H1 (cell line): ENCODE results near the gene NXF3. TPM values are rescaled to one million over a fixed set of nuclear protein-coding genes. Genes with fewer than 3 reads are reported as not detected.

Source experiments
- CTCF ChIA-PET: fragments of 300-600 bp; sonication (Branson Sonifier 250); formaldehyde crosslinking; loops from one replicate; lab custom pipeline; 2021; ENCODE audit not compliant: partially characterized antibody; lab: Charles Lee
- POLR2A ChIA-PET: fragments of 300-600 bp; sonication (Branson Sonifier 250); formaldehyde crosslinking; loops from one replicate; lab custom pipeline; 2021; ENCODE audit warnings: inconsistent platforms; ENCODE audit not compliant: partially characterized antibody; lab: Charles Lee
- DNase-seq, 2 experiments: peaks; one replicate each; pipeline versions ENCODE4 v3.0.0 to v3.0.0-alpha.2; 2010 to 2022; ENCODE audit warnings: low spot score in 2 of 2, low read depth in 1 of 2, mixed read lengths in 1 of 2
- FAIRE-seq: peaks from 2 replicates; lab custom pipeline; 2011; peaks lifted over from hg19 to GRCh38; lab: Jason Lieb, UNC
- H2AFZ ChIP-seq: 2 replicates; pipeline ENCODE4 v1.8.1; 2012; ENCODE audit warnings: low read length, inconsistent platforms
- H2AK5ac ChIP-seq: 2 replicates; pipeline ENCODE4 v1.6.1; 2013; ENCODE audit warnings: low read depth, low read length
- H2BK120ac ChIP-seq: replicated peaks from 2 replicates; pipeline ENCODE3; 2013; ENCODE audit warnings: low read depth, low read length, inconsistent platforms
- H2BK12ac ChIP-seq: 2 replicates; pipeline ENCODE4 v1.6.1; 2013; ENCODE audit warnings: low read depth, low read length
- H2BK15ac ChIP-seq: 2 replicates; pipeline ENCODE4 v1.6.1; 2013; ENCODE audit warnings: low read length
- H2BK20ac ChIP-seq: 2 replicates; pipeline ENCODE4 v1.6.1; 2013; ENCODE audit warnings: low read length
- H2BK5ac ChIP-seq: 2 replicates; pipeline ENCODE4 v1.6.1; 2013; ENCODE audit warnings: low read depth, low read length
- H3K14ac ChIP-seq: 2 replicates; pipeline ENCODE4 v1.6.1; 2013; ENCODE audit warnings: inconsistent platforms; ENCODE audit not compliant: insufficient read length
- H3K18ac ChIP-seq: 2 replicates; pipeline ENCODE4 v1.6.1; 2013; ENCODE audit warnings: low read length; ENCODE audit errors: extremely low read depth
- H3K23ac ChIP-seq: 2 replicates; pipeline ENCODE4 v1.6.1; 2013; ENCODE audit warnings: inconsistent platforms; ENCODE audit not compliant: insufficient read length
- H3K23me2 ChIP-seq: 2 replicates; pipeline ENCODE4 v1.6.1; 2013; ENCODE audit warnings: low read depth, low read length
- H3K27ac ChIP-seq: 2 replicates; pipeline ENCODE4 v1.6.1; 2011; ENCODE audit warnings: low read depth, low read length, inconsistent platforms
- H3K27me3 ChIP-seq, 4 experiments: replicated peaks in 1 of 4; 1 replicate in 1 of 4; 2 replicates in 3 of 4; pipeline versions ENCODE4 v1.6.1 to v1.8.1; 2011 to 2013; ENCODE audit warnings: low read length in 3 of 4, mild to moderate bottlenecking in 3 of 4, inconsistent platforms in 2 of 4, mixed read lengths in 2 of 4, moderate library complexity in 1 of 4; ENCODE audit not compliant: control insufficient read depth in 3 of 4, insufficient read depth in 3 of 4; ENCODE audit errors: extremely low read depth in 1 of 4
- H3K36me3 ChIP-seq, 4 experiments: 2 replicates each; pipeline versions ENCODE4 v1.6.1 to v1.8.1; 2011 to 2013; ENCODE audit warnings: mild to moderate bottlenecking in 4 of 4, low read length in 3 of 4, moderate library complexity in 2 of 4, control low read depth in 1 of 4, inconsistent platforms in 1 of 4; ENCODE audit not compliant: insufficient read depth in 4 of 4, control insufficient read depth in 2 of 4
- H3K4ac ChIP-seq: replicated peaks from 2 replicates; pipeline ENCODE3; 2013; ENCODE audit warnings: low read length, low read depth, mixed read lengths, inconsistent platforms; ENCODE audit not compliant: insufficient read length
- H3K4me1 ChIP-seq, 4 experiments: replicated peaks in 1 of 4; 1 replicate in 1 of 4; 2 replicates in 3 of 4; pipeline versions ENCODE4 v1.6.1 to v1.8.1; 2011 to 2013; ENCODE audit warnings: low read length in 3 of 4, inconsistent platforms in 2 of 4, mixed read lengths in 1 of 4; ENCODE audit not compliant: insufficient read depth in 4 of 4, control insufficient read depth in 3 of 4
- H3K4me2 ChIP-seq, 2 experiments: 2 replicates each; pipeline versions ENCODE4 v1.6.1 to v1.8.1; 2011 to 2013; ENCODE audit warnings: low read depth in 2 of 2, low read length in 2 of 2, control low read depth in 1 of 2, inconsistent platforms in 1 of 2, mild to moderate bottlenecking in 1 of 2; ENCODE audit not compliant: insufficient read depth in 1 of 2
- H3K4me3 ChIP-seq, 4 experiments: fragments of 200-600, 300-600 bp in 1 of 4; sonication (generic), shearing (Covaris generic), sonication (Bioruptor Twin) in 1 of 4; 2 replicates each; pipeline versions ENCODE4 v1.5.1 to v1.8.1; 2011 to 2016; ENCODE audit warnings: low read length in 4 of 4, low read depth in 3 of 4, control low read depth in 2 of 4, inconsistent platforms in 2 of 4, mild to moderate bottlenecking in 2 of 4, mixed read lengths in 1 of 4, moderate library complexity in 1 of 4; ENCODE audit not compliant: insufficient read depth in 2 of 4; ENCODE audit errors: extremely low read depth in 1 of 4
- H3K56ac ChIP-seq: replicated peaks from 2 replicates; pipeline ENCODE3; 2013; ENCODE audit warnings: low read depth, mild to moderate bottlenecking, mixed read lengths, low read length, inconsistent platforms; ENCODE audit not compliant: insufficient read length
- H3K79me1 ChIP-seq: 2 replicates; pipeline ENCODE4 v1.6.1; 2013; ENCODE audit warnings: low read depth, low read length, control low read depth
- H3K79me2 ChIP-seq, 2 experiments: 2 replicates each; pipeline versions ENCODE4 v1.6.1 to v1.8.1; 2012 to 2013; ENCODE audit warnings: low read length in 2 of 2, mild to moderate bottlenecking in 2 of 2, inconsistent platforms in 1 of 2; ENCODE audit not compliant: insufficient read depth in 2 of 2, control insufficient read depth in 1 of 2
- H3K9ac ChIP-seq, 4 experiments: replicated peaks in 1 of 4; 1 replicate in 1 of 4; 2 replicates in 3 of 4; pipeline versions ENCODE4 v1.6.1 to v1.8.1; 2011 to 2013; ENCODE audit warnings: low read depth in 3 of 4, low read length in 3 of 4, control low read depth in 2 of 4, mild to moderate bottlenecking in 2 of 4, moderate library complexity in 2 of 4, inconsistent platforms in 1 of 4; ENCODE audit errors: extremely low read depth in 1 of 4
- H3K9me3 ChIP-seq, 2 experiments: 2 replicates each; pipeline versions ENCODE4 v1.6.1 to v1.8.1; 2012 to 2013; ENCODE audit warnings: mild to moderate bottlenecking in 2 of 2, moderate library complexity in 2 of 2, control low read depth in 1 of 2, inconsistent platforms in 1 of 2, low read depth in 1 of 2, low read length in 1 of 2, mixed read lengths in 1 of 2; ENCODE audit not compliant: insufficient read depth in 2 of 2
- H4K20me1 ChIP-seq, 2 experiments: replicated peaks in 1 of 2; 2 replicates each; pipeline versions ENCODE3 to v1.8.1; 2011 to 2013; ENCODE audit warnings: inconsistent platforms in 2 of 2, low read length in 2 of 2, mild to moderate bottlenecking in 1 of 2; ENCODE audit not compliant: insufficient read depth in 2 of 2, control insufficient read depth in 1 of 2
- H4K5ac ChIP-seq: 2 replicates; pipeline ENCODE4 v1.6.1; 2013; ENCODE audit warnings: low read length, low read depth, mixed read lengths, inconsistent platforms; ENCODE audit not compliant: insufficient read length
- H4K8ac ChIP-seq: 2 replicates; pipeline ENCODE4 v1.8.0; 2013; ENCODE audit warnings: mild to moderate bottlenecking, moderate library complexity, low read length, inconsistent platforms; ENCODE audit not compliant: insufficient read depth; ENCODE audit errors: extremely low read depth
- H4K91ac ChIP-seq: replicated peaks from 2 replicates; pipeline ENCODE3; 2013; ENCODE audit warnings: low read length, mixed read lengths, inconsistent platforms; ENCODE audit not compliant: insufficient read length
- CBX5 ChIP-seq: fragments of 300-800, 300-1000 bp; sonication (generic); IDR thresholded peaks from 2 replicates; pipeline ENCODE4 v1.7.1; 2016; ENCODE audit warnings: antibody characterized with exemption, low read length, low read depth
- MAX ChIP-seq: IDR thresholded peaks from 2 replicates; pipeline ENCODE4 v1.6.1; 2012; ENCODE audit warnings: inconsistent platforms
- NANOG ChIP-seq: IDR thresholded peaks from 2 replicates; pipeline ENCODE4 v1.6.1; 2011; ENCODE audit warnings: low read length, low read depth, mild to moderate bottlenecking, inconsistent platforms; ENCODE audit not compliant: insufficient read depth, poor library complexity, severe bottlenecking
- RAD21 ChIP-seq, 2 experiments: IDR thresholded peaks in 1 of 2; conservative IDR thresholded peaks in 1 of 2; 2 replicates each; pipeline ENCODE4 v1.6.1; 2011; ENCODE audit warnings: low read depth in 2 of 2, low read length in 2 of 2, improper control_type of control experiment in 1 of 2, inconsistent platforms in 1 of 2, mild to moderate bottlenecking in 1 of 2, moderate library complexity in 1 of 2
- TAF1 ChIP-seq: IDR thresholded peaks from 2 replicates; pipeline ENCODE4 v1.6.1; 2011; ENCODE audit warnings: mild to moderate bottlenecking, low read depth, low read length
- WGBS, 2 experiments: shearing (Covaris generic) in 1 of 2; methylation state at CpG; one replicate each; pipeline versions ENCODE4 v1.1.6 to v1.1.7; 2013 to 2015; ENCODE audit warnings: low lambda C conversion rate in 2 of 2, mixed read lengths in 2 of 2, inconsistent platforms in 1 of 2, low coverage in 1 of 2, missing lambda C conversion rate in 1 of 2; ENCODE audit not compliant: insufficient replicate concordance in 2 of 2, insufficient coverage in 1 of 2, insufficient read length in 1 of 2; ENCODE audit errors: extremely low coverage in 1 of 2, missing lambda C conversion rate in 1 of 2; 5-methylcytosine and 5-hydroxymethylcytosine counted together
- polyA plus RNA-seq, 7 experiments: library from polyadenylated mRNA; depleted of rRNA in 3 of 7; stranded (reverse) in 5 of 7; unstranded in 2 of 7; fragments of >200 nt in 5 of 7; fragments of 200-250 nt in 2 of 7; gene quantifications; 1 replicate in 5 of 7; 2 replicates in 1 of 7; 4 replicates in 1 of 7; pipeline versions ENCODE4 v1.2.1 to v1.2.3, GENCODE V29; 2011 to 2013; ENCODE audit warnings: missing spikeins in 2 of 7, mixed read lengths in 2 of 7
- total RNA-seq: library from RNA; stranded (reverse); fragmentation: NEBNext Ultra II Directional; extraction: Animal tissue kit (Norgen Biotek cat#: 25700); gene quantifications from 2 replicates; pipeline ENCODE4 v1.2.1, GENCODE V29; 2021

Gene NXF3
- total and polyA plus RNA-seq, 2 of the 8 experiments (the other 6 are each of a cell fraction or from before 2014, with no cell fraction given), result 0.12 TPM; not detected in 1

GRCh38 chrX:103066606-103067005 lies 26.3 kb downstream of the NXF3 start:
- Histone ChIP-seq H3K18ac (no peak overlapping the region), H3K4me3 (no peak overlapping the region), H2AK5ac (no peak overlapping the region), H3K56ac (no peak overlapping the region), H3K14ac (no peak overlapping the region), H4K20me1 (no peaks in the 10 kb centered on the region), H3K27me3 (no peaks in the 10 kb centered on the region), H3K9me3 (no peaks in the 10 kb centered on the region), H2BK5ac (no peak overlapping the region), H3K79me2 (no peaks in the 10 kb centered on the region), H2BK15ac (no peak overlapping the region), H4K8ac (no peak overlapping the region), H3K79me1 (no peaks in the 10 kb centered on the region), H3K4me1 (peaks cover 0 to 3% (median 0%) of the 10 kb centered on the region in 4 experiments; a peak in 1 of 7 replicates), H3K9ac (no peak overlapping the region), H2BK20ac (no peak overlapping the region), H3K4ac (no peak overlapping the region), H2BK12ac (no peak overlapping the region), H3K23ac (no peak overlapping the region), H3K27ac (no peak overlapping the region), H4K5ac (no peak overlapping the region), H3K23me2 (no peaks in the 10 kb centered on the region; the same call in 1 of the 2 replicates), H4K91ac (no peak overlapping the region), H2AFZ (no peak overlapping the region), H3K4me2 (no peak overlapping the region), H2BK120ac (no peak overlapping the region), H3K36me3 (no peaks in the 10 kb centered on the region; a peak in 1 of 8 replicates)
- CTCF ChIA-PET, result no interaction called here
- TF ChIP-seq TAF1, result no peak
- no peak for TF ChIP-seq RAD21 (IDR thresholded peaks at IDR 0.05 in 1 of 2, conservative IDR thresholded peaks at IDR 0.05 in 1 of 2; ENCODE audit: low read depth in 2 of 2, low read length in 2 of 2)
- no peak for TF ChIP-seq MAX
- TF ChIP-seq NANOG, result no peak
- TF ChIP-seq CBX5, result no peak
- no peak for DNase-seq
- 78% methylated on average over 1 of the region's 1 CpG; no CpG with 5 or more reads in 1 of the 2 experiments for WGBS, 2 experiments
- POLR2A ChIA-PET, result interaction anchor here (1.3 kb wide), 1 partner anchor 51 kb away, joined by 3 read pairs; no protein-coding TSS in a partner anchor
- no peak for FAIRE-seq
